GM23248 (cell line): ENCODE data around the gene CES3.

Source experiments
- EZH2 ChIP-seq: fragments of 200-600 bp; sonication (generic); IDR thresholded peaks from 2 replicates; pipeline ENCODE4 v1.6.1; 2018; ENCODE audit warnings: antibody characterized with exemption, mild to moderate bottlenecking; ENCODE audit not compliant: insufficient read depth, poor library complexity, severe bottlenecking
- EZH2phosphoT487 ChIP-seq: fragments of 200-600 bp; sonication (generic); IDR thresholded peaks from 2 replicates; pipeline ENCODE4 v1.6.1; 2018; ENCODE audit warnings: antibody characterized with exemption, moderate library complexity, mild to moderate bottlenecking, low read depth; ENCODE audit not compliant: insufficient read depth

- TF ChIP-seq EZH2phosphoT487 (no peak), EZH2 (no peak)
Measured at GRCh38 chr16:66945939-66946338, 15.1 kb upstream of the CES3 start.
